ENCODE data around the gene RPS6KA2.

Gene RPS6KA2

GRCh38 chr6:166615059-166615770 is 11.8 kb downstream of the RPS6KA2 start:
- DNase-seq: peak; percentile 61

- no peak for DNase-seq
These were observed 12.5 kb downstream of the RPS6KA2 start for GRCh38 chr6:166614589-166614988.

GRCh38 chr6:166614171-166614583 is 12.9 kb downstream of the RPS6KA2 start:
- DNase-seq: no peak

GRCh38 chr6:166613027-166613426 is 14.0 kb downstream of the RPS6KA2 start:
- DNase-seq: no peak

- no peak for DNase-seq
These were observed 14.6 kb downstream of the RPS6KA2 start for GRCh38 chr6:166612471-166612881.

GRCh38 chr6:166611631-166612030 is 15.4 kb downstream of the RPS6KA2 start:
- DNase-seq: no peak

GRCh38 chr6:166610069-166610468 is 17.0 kb downstream of the RPS6KA2 start:
- DNase-seq: no peak

- no peak for DNase-seq
These were observed 18.3 kb downstream of the RPS6KA2 start for GRCh38 chr6:166608774-166609173.

GRCh38 chr6:166605752-166606151 is 21.3 kb downstream of the RPS6KA2 start:
- no peak for DNase-seq

- DNase-seq: no peak
These were observed 22.1 kb downstream of the RPS6KA2 start for GRCh38 chr6:166604911-166605310.

- DNase-seq: no peak
These were observed 22.7 kb downstream of the RPS6KA2 start for GRCh38 chr6:166604328-166604727.

- DNase-seq: peak; percentile 28
These were observed 23.9 kb downstream of the RPS6KA2 start for GRCh38 chr6:166603043-166603690.

- no peak for DNase-seq
These were observed 25.1 kb downstream of the RPS6KA2 start for GRCh38 chr6:166601956-166602355.

GRCh38 chr6:166600931-166601330 is 26.1 kb downstream of the RPS6KA2 start:
- peak; percentile 61 for DNase-seq

GRCh38 chr6:166599205-166599604 is 27.8 kb downstream of the RPS6KA2 start:
- DNase-seq: no peak

GRCh38 chr6:166598441-166599138 is 28.5 kb downstream of the RPS6KA2 start:
- DNase-seq: peak; percentile 94

- no peak for DNase-seq
These were observed 29.2 kb downstream of the RPS6KA2 start for GRCh38 chr6:166597711-166598440.

GRCh38 chr6:166596776-166597507 is 30.1 kb downstream of the RPS6KA2 start:
- DNase-seq: no peak

- no peak for DNase-seq
These were observed 31.1 kb downstream of the RPS6KA2 start for GRCh38 chr6:166595949-166596348.

GRCh38 chr6:166595061-166595780 is 31.8 kb downstream of the RPS6KA2 start:
- peak; percentile 95 for DNase-seq

GRCh38 chr6:166592821-166593220 is 34.2 kb downstream of the RPS6KA2 start:
- peak; percentile 73 for DNase-seq

All from fibroblast of skin of scalp (primary cell).